ENCODE data around the gene CNTRL. TPM values are rescaled to one million over a fixed set of nuclear protein-coding genes. Genes with fewer than 3 reads are reported as not detected.
"Not testable (repeated sequence)": the region's sequence is repeated elsewhere in the genome, so short reads cannot be mapped to it uniquely, and the experiment has no call there.

Gene CNTRL
- total RNA-seq, 1 donor from 2014 or later = 3.4 TPM

DNA sequence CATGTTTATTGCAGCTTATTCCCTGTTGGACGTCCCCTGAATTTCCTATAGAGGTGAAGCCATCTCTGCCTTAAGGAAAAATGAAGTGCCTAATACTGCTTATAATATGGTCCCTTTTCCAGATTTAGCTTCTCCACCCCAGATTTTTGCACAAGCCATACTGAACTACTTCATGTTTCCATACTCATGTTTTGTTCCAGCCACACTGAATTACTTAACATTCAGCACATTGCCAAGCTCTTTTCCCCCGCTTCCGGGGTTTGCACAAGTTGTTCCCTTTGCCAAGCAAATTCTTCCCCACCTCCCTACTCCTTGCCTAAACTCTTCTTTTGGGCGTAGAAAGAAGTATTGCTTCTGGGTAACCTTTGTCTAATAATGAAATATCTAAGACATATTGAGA lies 1.7 kb upstream of the CNTRL start:
- intact Hi-C loops (cut with micrococcal nuclease) = no loop called here
- H3K4me1 ChIP-seq = peaks cover 24% of the 10 kb centered on the region
- peak overlapping the region; percentile 90 for H3K4me3 ChIP-seq
- H3K36me3 ChIP-seq = no peaks in the 10 kb centered on the region
- H3K9me3 ChIP-seq (replicated peaks) = no peaks in the 10 kb centered on the region
- peak; percentile 36 for DNase-seq
- H3K27me3 ChIP-seq (ENCODE audit: low read depth) = no peaks in the 10 kb centered on the region
- no peak for TF ChIP-seq CTCF (IDR thresholded peaks at IDR 0.05; ENCODE audit: borderline replicate concordance)
- H3K27ac ChIP-seq (replicated peaks) = peak overlapping the region; percentile 86

GRCh38 chr9:121075251-121076036 lies 689 bp downstream of the CNTRL start:
- no peak for DNase-seq
- Histone ChIP-seq H3K4me1 (peaks cover 24% of the 10 kb centered on the region), H3K27me3 (ENCODE audit: low read depth) (no peaks in the 10 kb centered on the region), H3K9me3 (replicated peaks) (no peaks in the 10 kb centered on the region), H3K27ac (replicated peaks) (peak overlapping the region; percentile 86), H3K4me3 (peak overlapping the region; percentile 90), H3K36me3 (peaks cover 4% of the 10 kb centered on the region)
- no peak for TF ChIP-seq CTCF (IDR thresholded peaks at IDR 0.05; ENCODE audit: borderline replicate concordance)
- intact Hi-C loops (cut with micrococcal nuclease) = no loop called here

GRCh38 chr9:121082075-121082474 lies 7.3 kb downstream of the CNTRL start:
- intact Hi-C loops (cut with micrococcal nuclease) = no loop called here

GRCh38 chr9:121085661-121086060 lies 10.9 kb downstream of the CNTRL start:
- no peaks in the 10 kb centered on the region for H3K4me1 ChIP-seq
- peaks cover 30% of the 10 kb centered on the region for H3K36me3 ChIP-seq
- no peak for TF ChIP-seq CTCF (IDR thresholded peaks at IDR 0.05; ENCODE audit: borderline replicate concordance)
- no peak overlapping the region for H3K27ac ChIP-seq (replicated peaks)
- no peaks in the 10 kb centered on the region for H3K27me3 ChIP-seq (ENCODE audit: low read depth)
- H3K4me3 ChIP-seq = no peak overlapping the region
- no peak for DNase-seq
- intact Hi-C loops (cut with micrococcal nuclease) = no loop called here
- H3K9me3 ChIP-seq (replicated peaks) = no peaks in the 10 kb centered on the region

More at GRCh38 chr9:121082075-121082474, 7.3 kb downstream of the CNTRL start:
- no peaks in the 10 kb centered on the region for H3K27me3 ChIP-seq (ENCODE audit: low read depth)
- no peak overlapping the region for H3K27ac ChIP-seq (replicated peaks)
- H3K36me3 ChIP-seq = peaks cover 30% of the 10 kb centered on the region
- H3K9me3 ChIP-seq (replicated peaks) = no peaks in the 10 kb centered on the region
- H3K4me3 ChIP-seq = no peak overlapping the region
- DNase-seq = no peak
- TF ChIP-seq CTCF (IDR thresholded peaks at IDR 0.05; ENCODE audit: borderline replicate concordance) = no peak
- no peaks in the 10 kb centered on the region for H3K4me1 ChIP-seq

GRCh38 chr9:121088576-121088975 lies 13.8 kb downstream of the CNTRL start:
- peaks cover 23% of the 10 kb centered on the region for H3K36me3 ChIP-seq
- intact Hi-C loops (cut with micrococcal nuclease) = no loop called here
- H3K9me3 ChIP-seq (replicated peaks) = no peaks in the 10 kb centered on the region
- H3K4me3 ChIP-seq = no peak overlapping the region
- no peak for DNase-seq
- no peak overlapping the region for H3K27ac ChIP-seq (replicated peaks)
- no peak for TF ChIP-seq CTCF (IDR thresholded peaks at IDR 0.05; ENCODE audit: borderline replicate concordance)
- no peaks in the 10 kb centered on the region for H3K27me3 ChIP-seq (ENCODE audit: low read depth)
- no peaks in the 10 kb centered on the region for H3K4me1 ChIP-seq

GRCh38 chr9:121090743-121091142 lies 16.0 kb downstream of the CNTRL start:
- H3K27me3 ChIP-seq (ENCODE audit: low read depth); intact Hi-C loops (cut with micrococcal nuclease); H3K4me1 ChIP-seq; H3K9me3 ChIP-seq (replicated peaks); DNase-seq; H3K27ac ChIP-seq (replicated peaks); H3K4me3 ChIP-seq: not testable (repeated sequence)
- peaks cover 22% of the 10 kb centered on the region for H3K36me3 ChIP-seq

Data from left ventricle myocardium inferior (tissue), 1 donor.